K562 (cell line): Measurements from ENCODE around the gene CNTD1. TPM values are rescaled to one million over a fixed set of nuclear protein-coding genes. Genes with fewer than 3 reads are reported as not detected.
A peak's percentile ranks its signal among the peaks of the same experiment; 100 is the strongest.

Experiments
- ATAC-seq: fragments of 200-7000 bp; cut with Tn5 transposase; 3 replicates; pipeline ENCODE4 v1.9.1; 2020; ENCODE audit warnings: moderate library complexity
- BruUV-seq: library from RNA; stranded (reverse); fragments of 400-500 nt; replicated peaks from 2 replicates; lab custom pipeline; 2021; lab: Mats Ljungman, UMichigan
- CTCF ChIA-PET: fragments of 300-600 bp; formaldehyde crosslinking; extraction: SDS; loops from one replicate; lab custom pipeline; 2021; ENCODE audit warnings: low intra/inter-chr PET ratio; lab: Yijun Ruan, JAX
- POLR2A ChIA-PET: fragments of 300-600, 350-650 bp; sonication (Branson Sonifier 250); formaldehyde crosslinking; extraction: SDS; loops from one replicate; lab custom pipeline; 2021; ENCODE audit warnings: antibody characterized with exemption, inconsistent platforms; lab: Yijun Ruan, JAX
- DNase-seq, 4 experiments: peaks; one replicate each; pipeline versions ENCODE4 v3.0.0 to v3.0.0-alpha.2; 2011 to 2018; ENCODE audit warnings: low spot score in 3 of 4, mixed read lengths in 3 of 4; ENCODE audit errors: extremely low read depth in 1 of 4
- FAIRE-seq: peaks from 2 replicates; lab custom pipeline; 2011; peaks lifted over from hg19 to GRCh38; lab: Jason Lieb, UNC
- H2AFZ ChIP-seq: 2 replicates; pipeline ENCODE4 v1.6.0; 2011; ENCODE audit warnings: low read depth, low read length, control low read depth, inconsistent platforms
- H3K27ac ChIP-seq: fragments of 200-600 bp; 3 replicates; pipeline ENCODE4 v1.8.0; 2011; ENCODE audit warnings: low read depth, mild to moderate bottlenecking, control low read depth, inconsistent platforms, low read length, moderate library complexity, mixed read lengths; ENCODE audit errors: extremely low read depth
- H3K27me3 ChIP-seq, 2 experiments: fragments of 300-600 bp in 1 of 2; 2 replicates in 1 of 2; 3 replicates in 1 of 2; pipeline versions ENCODE4 v1.6.0 to v1.8.0; 2011; ENCODE audit warnings: inconsistent platforms in 2 of 2, low read length in 2 of 2, mild to moderate bottlenecking in 1 of 2, mixed read lengths in 1 of 2, moderate library complexity in 1 of 2; ENCODE audit not compliant: control insufficient read depth in 2 of 2, insufficient read depth in 2 of 2
- H3K36me3 ChIP-seq: fragments of 300-600 bp; 3 replicates; pipeline ENCODE4 v1.8.0; 2011; ENCODE audit warnings: mild to moderate bottlenecking, low read length, inconsistent platforms; ENCODE audit not compliant: control insufficient read depth, insufficient read depth
- H3K4me1 ChIP-seq, 2 experiments: fragments of 200-600 bp in 1 of 2; replicated peaks in 1 of 2; 2 replicates in 1 of 2; 3 replicates in 1 of 2; pipeline versions ENCODE4 v1.5.1 to v1.8.0; 2011; ENCODE audit warnings: inconsistent platforms in 2 of 2, low read length in 2 of 2, mild to moderate bottlenecking in 1 of 2, mixed read lengths in 1 of 2, moderate library complexity in 1 of 2; ENCODE audit not compliant: control insufficient read depth in 2 of 2, insufficient read depth in 2 of 2
- H3K4me2 ChIP-seq: 2 replicates; pipeline ENCODE4 v1.6.1; 2011; ENCODE audit warnings: low read length, control low read depth, inconsistent platforms, mixed read lengths; ENCODE audit not compliant: insufficient read depth
- H3K4me3 ChIP-seq: fragments of 200-600 bp; sonication (generic), shearing (Covaris generic); 2 replicates; pipeline ENCODE4 v1.5.1; 2016; ENCODE audit warnings: control low read depth, inconsistent platforms
- H3K79me2 ChIP-seq: fragments of 200-600 bp; 3 replicates; pipeline ENCODE4 v1.8.0; 2011; ENCODE audit warnings: low read length, inconsistent platforms; ENCODE audit not compliant: control insufficient read depth, insufficient read depth
- H3K9ac ChIP-seq, 2 experiments: 2 replicates each; pipeline versions ENCODE4 v1.6.0 to v1.6.1; 2011; ENCODE audit warnings: low read depth in 2 of 2, low read length in 2 of 2, control low read depth in 1 of 2, inconsistent platforms in 1 of 2, mild to moderate bottlenecking in 1 of 2, mixed read lengths in 1 of 2; ENCODE audit not compliant: insufficient read depth in 1 of 2
- H3K9me1 ChIP-seq: one replicate; pipeline ENCODE4 v1.6.0; 2011; ENCODE audit warnings: inconsistent platforms, mild to moderate bottlenecking, low read length, moderate library complexity; ENCODE audit not compliant: control insufficient read depth, insufficient read depth
- H3K9me3 ChIP-seq: replicated peaks from 2 replicates; pipeline ENCODE4 v1.5.1; 2011; ENCODE audit warnings: low read depth, low read length, inconsistent platforms; ENCODE audit not compliant: control insufficient read depth, insufficient read depth
- H4K20me1 ChIP-seq: replicated peaks from 2 replicates; pipeline ENCODE4 v1.6.1; 2011; ENCODE audit warnings: low read length, inconsistent platforms, mixed read lengths; ENCODE audit not compliant: control insufficient read depth, insufficient read depth
- CSDE1 ChIP-seq, 2 experiments: fragments of 450-650 bp; IDR thresholded peaks; 2 replicates each; pipeline ENCODE4 v1.6.1; 2016; ENCODE audit warnings: mild to moderate bottlenecking in 1 of 2
- SPI1 ChIP-seq: IDR thresholded peaks from 2 replicates; pipeline ENCODE4 v1.6.1; 2011; ENCODE audit warnings: low read depth, low read length, control low read depth, borderline replicate concordance
- WGBS: fragments of 100-300 bp; shearing (Covaris generic); methylation state at CpG from one replicate; pipeline ENCODE4 v1.1.6; 2016; ENCODE audit warnings: low coverage, mixed read lengths; ENCODE audit not compliant: insufficient coverage; ENCODE audit errors: missing lambda C conversion rate; 5-methylcytosine and 5-hydroxymethylcytosine counted together
- in situ Hi-C: fragments of 300-500 bp; cut with MboI; formaldehyde crosslinking; loops from 4 replicates; pipeline ENCODE4 v1.15.0; 2018; ENCODE audit warnings: inconsistent platforms, mixed read lengths
- intact Hi-C: fragments of 100-400 bp; cut with micrococcal nuclease; formaldehyde crosslinking; loops from 2 replicates; pipeline ENCODE4 v1.14.2; 2022
- polyA plus RNA-seq, 8 experiments: library from polyadenylated mRNA; depleted of rRNA in 4 of 8; stranded (reverse) in 5 of 8; unstranded in 3 of 8; fragments of >200 nt; fragmentation: Nextera tagmentation in 2 of 8; fragmentation: Illumina TruSeq in 1 of 8; extraction: Ambion mirVana in 2 of 8; extraction: Trizol in 1 of 8; gene quantifications; 2 replicates each; pipeline versions ENCODE4 v1.2.1 to v1.2.3, GENCODE V29; 2011 to 2014; ENCODE audit warnings: inconsistent platforms in 1 of 8, missing spikeins in 1 of 8
- total RNA-seq, 7 experiments: library from RNA; depleted of rRNA in 6 of 7; stranded (reverse); fragments of >200 nt in 6 of 7; fragmentation: Illumina TruSeq in 2 of 7; extraction: Trizol in 2 of 7; gene quantifications; 2 replicates each; pipeline versions ENCODE4 v1.2.1 to v1.2.3, GENCODE V29; 2011 to 2021; ENCODE audit warnings: low replicate concordance in 1 of 7
- TF ChIP-seq, protein P1 (sequence below): fragments of 250-450 bp; sonication (Bioruptor Pico); IDR thresholded peaks from 2 replicates; pipeline ENCODE4 v1.9.0; 2021; ENCODE audit warnings: mild to moderate bottlenecking, inconsistent platforms

The CNTD1 gene
- total and polyA plus RNA-seq, 9 of the 15 experiments (the other 6 are each of a cell fraction or from before 2014, with no cell fraction given) = 0.12 to 0.86 (median 0.41) TPM; not detected in 1

DNA sequence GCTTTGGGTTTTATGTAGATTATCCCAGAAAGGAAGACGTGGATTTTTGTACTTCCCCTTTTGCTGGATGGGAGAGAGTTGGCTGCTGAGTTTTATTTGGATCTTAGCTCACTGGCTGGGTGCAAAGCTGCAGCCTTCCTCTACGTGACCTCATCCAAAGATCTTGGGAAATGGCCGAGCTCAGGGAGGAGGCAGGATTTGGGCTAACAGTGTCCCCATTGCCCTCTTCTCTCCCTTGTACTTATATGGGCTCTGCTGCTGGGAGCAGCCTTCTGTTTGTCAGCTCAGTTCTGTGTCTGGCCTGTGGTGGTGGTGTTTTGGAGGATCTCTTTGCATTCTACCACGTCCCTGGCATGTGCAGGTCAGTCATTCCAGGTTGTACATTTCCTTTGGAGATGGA, 54.3 kb downstream of the CNTD1 start:
- H3K4me2 ChIP-seq = no peak overlapping the region
- FAIRE-seq = no peak

More for the DNA sequence above, 54.3 kb downstream of the CNTD1 start:
- no peak for DNase-seq
- no TSS peak for BruUV-seq
- H2AFZ ChIP-seq = no peak overlapping the region
- no peaks in the 10 kb centered on the region for H3K9me1 ChIP-seq
- no peak overlapping the region for H3K9ac ChIP-seq
- H3K4me1 ChIP-seq = peaks cover 3 to 7% of the 10 kb centered on the region in 2 experiments; a peak in 2 of 5 replicates
- POLR2A ChIA-PET = interaction anchor here (0.6 to 1.0 kb wide), 3 partner anchors 8 to 112 kb away, joined by 3 to 6 read pairs (median 3); partner anchors contain the start of gene AOC2
- in situ Hi-C loops (no loop called here), intact Hi-C loops (no loop called here)
- H3K4me3 ChIP-seq = no peak overlapping the region
- ATAC-seq = peak; percentile 53; the same call in 1 of the 3 replicates
- H3K79me2 ChIP-seq = no peaks in the 10 kb centered on the region
- H4K20me1 ChIP-seq = no peaks in the 10 kb centered on the region
- CTCF ChIA-PET = no interaction called here
- H3K27ac ChIP-seq = no peak overlapping the region
- H3K27me3 ChIP-seq = no peaks in the 10 kb centered on the region
- H3K36me3 ChIP-seq = no peaks in the 10 kb centered on the region
- no peak for TF ChIP-seq CSDE1 (IDR thresholded peaks at IDR 0.05)
- 0 out of 2 replicates have a peak, but pooled peaks have one; percentile 46 for TF ChIP-seq SPI1
- TF ChIP-seq, protein P1, sequence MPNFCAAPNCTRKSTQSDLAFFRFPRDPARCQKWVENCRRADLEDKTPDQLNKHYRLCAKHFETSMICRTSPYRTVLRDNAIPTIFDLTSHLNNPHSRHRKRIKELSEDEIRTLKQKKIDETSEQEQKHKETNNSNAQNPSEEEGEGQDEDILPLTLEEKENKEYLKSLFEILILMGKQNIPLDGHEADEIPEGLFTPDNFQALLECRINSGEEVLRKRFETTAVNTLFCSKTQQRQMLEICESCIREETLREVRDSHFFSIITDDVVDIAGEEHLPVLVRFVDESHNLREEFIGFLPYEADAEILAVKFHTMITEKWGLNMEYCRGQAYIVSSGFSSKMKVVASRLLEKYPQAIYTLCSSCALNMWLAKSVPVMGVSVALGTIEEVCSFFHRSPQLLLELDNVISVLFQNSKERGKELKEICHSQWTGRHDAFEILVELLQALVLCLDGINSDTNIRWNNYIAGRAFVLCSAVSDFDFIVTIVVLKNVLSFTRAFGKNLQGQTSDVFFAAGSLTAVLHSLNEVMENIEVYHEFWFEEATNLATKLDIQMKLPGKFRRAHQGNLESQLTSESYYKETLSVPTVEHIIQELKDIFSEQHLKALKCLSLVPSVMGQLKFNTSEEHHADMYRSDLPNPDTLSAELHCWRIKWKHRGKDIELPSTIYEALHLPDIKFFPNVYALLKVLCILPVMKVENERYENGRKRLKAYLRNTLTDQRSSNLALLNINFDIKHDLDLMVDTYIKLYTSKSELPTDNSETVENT (CRISPR knock-in tag) = no peak
- WGBS = 15% methylated on average over 4 of the region's 4 CpGs
- H3K9me3 ChIP-seq = no peaks in the 10 kb centered on the region
